HEK293 (cell line): ENCODE data around the gene FMN1.

Source experiments
- GLI4 ChIP-seq: fragments of 450-650 bp; formaldehyde crosslinking; IDR thresholded peaks from 2 replicates; pipeline ENCODE4 v1.5.1; 2016; ENCODE audit warnings: missing biosample characterization, missing genetic modification characterization
- KLF10 ChIP-seq: fragments of 450-650 bp; IDR thresholded peaks from 2 replicates; pipeline ENCODE4 v1.5.1; 2018; ENCODE audit warnings: missing biosample characterization, mild to moderate bottlenecking, missing genetic modification characterization
- ZBTB1 ChIP-seq: fragments of 450-650 bp; formaldehyde crosslinking; IDR thresholded peaks from 2 replicates; pipeline ENCODE4 v1.5.1; 2016; ENCODE audit warnings: missing biosample characterization, missing genetic modification characterization
- ZBTB21 ChIP-seq: fragments of 450-650 bp; formaldehyde crosslinking; IDR thresholded peaks from 2 replicates; pipeline ENCODE4 v1.5.1; 2017; ENCODE audit warnings: missing biosample characterization, missing genetic modification characterization
- ZNF302 ChIP-seq: fragments of 450-650 bp; formaldehyde crosslinking; IDR thresholded peaks from 2 replicates; pipeline ENCODE4 v1.5.1; 2016; ENCODE audit warnings: missing biosample characterization, missing genetic modification characterization, low read depth
- ZNF501 ChIP-seq: fragments of 450-650 bp; formaldehyde crosslinking; IDR thresholded peaks from 2 replicates; pipeline ENCODE4 v1.5.1; 2016; ENCODE audit warnings: missing biosample characterization, missing genetic modification characterization
- ZNF549 ChIP-seq: fragments of 450-650 bp; IDR thresholded peaks from 2 replicates; pipeline ENCODE4 v1.5.1; 2018; ENCODE audit warnings: missing biosample characterization, missing genetic modification characterization, mild to moderate bottlenecking, inconsistent platforms, moderate library complexity
- ZNF670 ChIP-seq: fragments of 450-650 bp; formaldehyde crosslinking; IDR thresholded peaks from 2 replicates; pipeline ENCODE4 v1.5.1; 2016; ENCODE audit warnings: missing biosample characterization, missing genetic modification characterization, low read depth
- ZNF747 ChIP-seq: fragments of 450-650 bp; formaldehyde crosslinking; IDR thresholded peaks from 2 replicates; pipeline ENCODE4 v1.5.1; 2016; ENCODE audit warnings: missing biosample characterization, missing genetic modification characterization
- TF ChIP-seq, protein P1 (sequence below): fragments of 450-650 bp; formaldehyde crosslinking; IDR thresholded peaks from 2 replicates; pipeline ENCODE4 v1.5.1; 2016; ENCODE audit warnings: missing biosample characterization, missing genetic modification characterization
- TF ChIP-seq, protein P2 (sequence below): fragments of 450-650 bp; formaldehyde crosslinking; IDR thresholded peaks from 2 replicates; pipeline ENCODE4 v1.5.1; 2016; ENCODE audit warnings: missing biosample characterization, missing genetic modification characterization
- TF ChIP-seq, protein P3 (sequence below): fragments of 450-650 bp; formaldehyde crosslinking; IDR thresholded peaks from 2 replicates; pipeline ENCODE4 v1.5.1; 2016; ENCODE audit warnings: missing biosample characterization, missing genetic modification characterization
- TF ChIP-seq, protein P4 (sequence below): fragments of 450-650 bp; formaldehyde crosslinking; IDR thresholded peaks from 2 replicates; pipeline ENCODE4 v1.5.1; 2017; ENCODE audit warnings: missing biosample characterization, missing genetic modification characterization

DNA sequence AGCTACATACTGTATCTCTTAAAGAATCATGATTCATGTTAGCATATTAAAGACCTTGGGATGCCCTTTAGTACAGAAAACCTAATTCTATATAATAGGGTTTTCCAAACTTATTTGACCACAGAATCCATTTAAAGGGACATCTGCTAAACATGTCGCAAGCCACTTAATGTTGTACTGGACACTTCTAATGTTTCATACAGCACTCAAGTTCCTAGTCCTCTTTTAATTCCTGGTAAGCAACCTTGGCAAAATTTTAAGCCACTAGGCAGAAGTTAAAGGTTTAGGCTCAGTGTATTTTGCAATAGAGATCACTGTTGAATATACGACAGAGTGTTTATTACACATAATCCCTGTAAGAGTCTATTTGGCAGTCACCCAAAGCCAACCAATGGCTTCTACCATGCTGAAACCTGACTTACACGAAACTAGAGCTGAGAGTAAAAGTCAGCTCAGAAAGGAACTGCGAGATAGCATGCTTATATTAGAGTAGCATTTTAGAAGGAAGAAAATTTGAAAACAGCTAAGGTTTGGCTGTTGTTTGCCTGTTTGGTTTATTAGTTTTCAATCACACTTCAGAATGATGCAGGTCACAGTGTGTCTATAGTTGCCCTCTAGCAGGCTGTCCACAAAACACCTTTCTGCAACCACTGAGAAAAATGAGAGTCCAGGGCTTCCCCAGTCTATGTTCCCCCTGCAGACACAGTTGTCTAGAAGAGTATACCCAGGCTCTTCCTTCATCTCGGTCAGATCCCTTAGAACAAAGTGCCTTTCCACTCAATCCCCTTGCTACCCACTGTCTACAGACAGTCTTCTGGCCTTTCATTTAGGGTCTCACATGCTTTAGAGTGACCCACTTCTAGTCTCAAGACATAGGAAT is 104.4 kb downstream of the FMN1 start:
- TF ChIP-seq ZNF670 (tag by site-specific recombination) (no peak), ZNF501 (tag by site-specific recombination) (no peak), ZBTB1 (tag by site-specific recombination) (no peak), GLI4 (no peak), ZBTB21 (tag by site-specific recombination) (no peak), ZNF747 (tag by site-specific recombination) (no peak), KLF10 (tag by site-specific recombination) (no peak), ZNF302 (tag by site-specific recombination) (no peak), ZNF549 (no peak)
- TF ChIP-seq, protein P1, sequence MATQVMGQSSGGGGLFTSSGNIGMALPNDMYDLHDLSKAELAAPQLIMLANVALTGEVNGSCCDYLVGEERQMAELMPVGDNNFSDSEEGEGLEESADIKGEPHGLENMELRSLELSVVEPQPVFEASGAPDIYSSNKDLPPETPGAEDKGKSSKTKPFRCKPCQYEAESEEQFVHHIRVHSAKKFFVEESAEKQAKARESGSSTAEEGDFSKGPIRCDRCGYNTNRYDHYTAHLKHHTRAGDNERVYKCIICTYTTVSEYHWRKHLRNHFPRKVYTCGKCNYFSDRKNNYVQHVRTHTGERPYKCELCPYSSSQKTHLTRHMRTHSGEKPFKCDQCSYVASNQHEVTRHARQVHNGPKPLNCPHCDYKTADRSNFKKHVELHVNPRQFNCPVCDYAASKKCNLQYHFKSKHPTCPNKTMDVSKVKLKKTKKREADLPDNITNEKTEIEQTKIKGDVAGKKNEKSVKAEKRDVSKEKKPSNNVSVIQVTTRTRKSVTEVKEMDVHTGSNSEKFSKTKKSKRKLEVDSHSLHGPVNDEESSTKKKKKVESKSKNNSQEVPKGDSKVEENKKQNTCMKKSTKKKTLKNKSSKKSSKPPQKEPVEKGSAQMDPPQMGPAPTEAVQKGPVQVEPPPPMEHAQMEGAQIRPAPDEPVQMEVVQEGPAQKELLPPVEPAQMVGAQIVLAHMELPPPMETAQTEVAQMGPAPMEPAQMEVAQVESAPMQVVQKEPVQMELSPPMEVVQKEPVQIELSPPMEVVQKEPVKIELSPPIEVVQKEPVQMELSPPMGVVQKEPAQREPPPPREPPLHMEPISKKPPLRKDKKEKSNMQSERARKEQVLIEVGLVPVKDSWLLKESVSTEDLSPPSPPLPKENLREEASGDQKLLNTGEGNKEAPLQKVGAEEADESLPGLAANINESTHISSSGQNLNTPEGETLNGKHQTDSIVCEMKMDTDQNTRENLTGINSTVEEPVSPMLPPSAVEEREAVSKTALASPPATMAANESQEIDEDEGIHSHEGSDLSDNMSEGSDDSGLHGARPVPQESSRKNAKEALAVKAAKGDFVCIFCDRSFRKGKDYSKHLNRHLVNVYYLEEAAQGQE (tag by site-specific recombination): no peak
- TF ChIP-seq, protein P2, sequence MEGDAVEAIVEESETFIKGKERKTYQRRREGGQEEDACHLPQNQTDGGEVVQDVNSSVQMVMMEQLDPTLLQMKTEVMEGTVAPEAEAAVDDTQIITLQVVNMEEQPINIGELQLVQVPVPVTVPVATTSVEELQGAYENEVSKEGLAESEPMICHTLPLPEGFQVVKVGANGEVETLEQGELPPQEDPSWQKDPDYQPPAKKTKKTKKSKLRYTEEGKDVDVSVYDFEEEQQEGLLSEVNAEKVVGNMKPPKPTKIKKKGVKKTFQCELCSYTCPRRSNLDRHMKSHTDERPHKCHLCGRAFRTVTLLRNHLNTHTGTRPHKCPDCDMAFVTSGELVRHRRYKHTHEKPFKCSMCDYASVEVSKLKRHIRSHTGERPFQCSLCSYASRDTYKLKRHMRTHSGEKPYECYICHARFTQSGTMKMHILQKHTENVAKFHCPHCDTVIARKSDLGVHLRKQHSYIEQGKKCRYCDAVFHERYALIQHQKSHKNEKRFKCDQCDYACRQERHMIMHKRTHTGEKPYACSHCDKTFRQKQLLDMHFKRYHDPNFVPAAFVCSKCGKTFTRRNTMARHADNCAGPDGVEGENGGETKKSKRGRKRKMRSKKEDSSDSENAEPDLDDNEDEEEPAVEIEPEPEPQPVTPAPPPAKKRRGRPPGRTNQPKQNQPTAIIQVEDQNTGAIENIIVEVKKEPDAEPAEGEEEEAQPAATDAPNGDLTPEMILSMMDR (tag by site-specific recombination): no peak
- TF ChIP-seq, protein P3, sequence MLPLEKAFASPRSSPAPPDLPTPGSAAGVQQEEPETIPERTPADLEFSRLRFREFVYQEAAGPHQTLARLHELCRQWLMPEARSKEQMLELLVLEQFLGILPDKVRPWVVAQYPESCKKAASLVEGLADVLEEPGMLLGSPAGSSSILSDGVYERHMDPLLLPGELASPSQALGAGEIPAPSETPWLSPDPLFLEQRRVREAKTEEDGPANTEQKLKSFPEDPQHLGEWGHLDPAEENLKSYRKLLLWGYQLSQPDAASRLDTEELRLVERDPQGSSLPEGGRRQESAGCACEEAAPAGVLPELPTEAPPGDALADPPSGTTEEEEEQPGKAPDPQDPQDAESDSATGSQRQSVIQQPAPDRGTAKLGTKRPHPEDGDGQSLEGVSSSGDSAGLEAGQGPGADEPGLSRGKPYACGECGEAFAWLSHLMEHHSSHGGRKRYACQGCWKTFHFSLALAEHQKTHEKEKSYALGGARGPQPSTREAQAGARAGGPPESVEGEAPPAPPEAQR: no peak
- TF ChIP-seq, protein P4, sequence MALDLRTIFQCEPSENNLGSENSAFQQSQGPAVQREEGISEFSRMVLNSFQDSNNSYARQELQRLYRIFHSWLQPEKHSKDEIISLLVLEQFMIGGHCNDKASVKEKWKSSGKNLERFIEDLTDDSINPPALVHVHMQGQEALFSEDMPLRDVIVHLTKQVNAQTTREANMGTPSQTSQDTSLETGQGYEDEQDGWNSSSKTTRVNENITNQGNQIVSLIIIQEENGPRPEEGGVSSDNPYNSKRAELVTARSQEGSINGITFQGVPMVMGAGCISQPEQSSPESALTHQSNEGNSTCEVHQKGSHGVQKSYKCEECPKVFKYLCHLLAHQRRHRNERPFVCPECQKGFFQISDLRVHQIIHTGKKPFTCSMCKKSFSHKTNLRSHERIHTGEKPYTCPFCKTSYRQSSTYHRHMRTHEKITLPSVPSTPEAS (tag by site-specific recombination): no peak
